ENCODE results near the gene DIPK1C. TPM values are rescaled to one million over a fixed set of nuclear protein-coding genes. Genes with fewer than 3 reads are reported as not detected.

The DIPK1C gene
- total and polyA plus RNA-seq, 2 experiments from 2014 or later = 0.07 TPM; not detected in 1

DNA sequence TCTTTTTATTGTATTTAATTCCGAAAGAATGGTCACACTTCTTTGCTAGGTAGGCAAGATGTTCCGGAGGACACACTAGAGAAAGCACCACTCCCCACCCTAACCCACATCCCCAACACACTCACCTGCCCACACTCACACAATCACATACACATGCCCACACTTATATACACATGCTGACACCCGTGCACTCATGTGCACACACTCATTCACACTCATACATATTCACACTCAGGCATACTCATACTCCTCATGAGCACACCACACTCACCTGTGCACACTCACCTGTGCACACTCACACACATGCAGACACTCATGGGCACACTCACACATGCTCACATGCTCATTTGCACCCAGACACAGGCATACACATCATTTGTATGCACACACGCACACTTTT lies 21.4 kb downstream of the DIPK1C start:
- H2AFZ ChIP-seq = peak overlapping the region; percentile 90
- Mint-ChIP-seq H3K9me3 (no peaks in the 10 kb centered on the region), H3K27me3 (ENCODE audit: insufficient read depth, low read depth, poor library complexity) (peaks cover 3% of the 10 kb centered on the region), H3K27ac (no peak overlapping the region), H3K4me3 (no peak overlapping the region), H3K36me3 (ENCODE audit: low read depth) (no peaks in the 10 kb centered on the region), H3K4me1 (peaks cover 19% of the 10 kb centered on the region)
- 0 out of 2 replicates have a peak, but pooled peaks cover 4% of the 10 kb centered on the region for H3K9me2 ChIP-seq (ENCODE audit: insufficient read depth)
- no peaks in the 10 kb centered on the region for H3K27me3 ChIP-seq (ENCODE audit: insufficient read depth)
- 0 out of 2 replicates have a peak overlapping the region, but pooled peaks have one; percentile 17 for H3K4me2 ChIP-seq
- no peaks in the 10 kb centered on the region; the same call in 1 of the 2 replicates for H3K36me3 ChIP-seq (ENCODE audit: insufficient read depth)
- H3K27ac ChIP-seq (ENCODE audit: low read depth) = no peak overlapping the region
- no peak for ATAC-seq
- no peaks in the 10 kb centered on the region for H3K4me1 ChIP-seq (ENCODE audit: insufficient read depth)
- TF ChIP-seq, protein P1, sequence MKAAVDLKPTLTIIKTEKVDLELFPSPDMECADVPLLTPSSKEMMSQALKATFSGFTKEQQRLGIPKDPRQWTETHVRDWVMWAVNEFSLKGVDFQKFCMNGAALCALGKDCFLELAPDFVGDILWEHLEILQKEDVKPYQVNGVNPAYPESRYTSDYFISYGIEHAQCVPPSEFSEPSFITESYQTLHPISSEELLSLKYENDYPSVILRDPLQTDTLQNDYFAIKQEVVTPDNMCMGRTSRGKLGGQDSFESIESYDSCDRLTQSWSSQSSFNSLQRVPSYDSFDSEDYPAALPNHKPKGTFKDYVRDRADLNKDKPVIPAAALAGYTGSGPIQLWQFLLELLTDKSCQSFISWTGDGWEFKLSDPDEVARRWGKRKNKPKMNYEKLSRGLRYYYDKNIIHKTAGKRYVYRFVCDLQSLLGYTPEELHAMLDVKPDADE (IDR thresholded peaks at IDR 0.05) = no peak
- TF ChIP-seq, protein P2, sequence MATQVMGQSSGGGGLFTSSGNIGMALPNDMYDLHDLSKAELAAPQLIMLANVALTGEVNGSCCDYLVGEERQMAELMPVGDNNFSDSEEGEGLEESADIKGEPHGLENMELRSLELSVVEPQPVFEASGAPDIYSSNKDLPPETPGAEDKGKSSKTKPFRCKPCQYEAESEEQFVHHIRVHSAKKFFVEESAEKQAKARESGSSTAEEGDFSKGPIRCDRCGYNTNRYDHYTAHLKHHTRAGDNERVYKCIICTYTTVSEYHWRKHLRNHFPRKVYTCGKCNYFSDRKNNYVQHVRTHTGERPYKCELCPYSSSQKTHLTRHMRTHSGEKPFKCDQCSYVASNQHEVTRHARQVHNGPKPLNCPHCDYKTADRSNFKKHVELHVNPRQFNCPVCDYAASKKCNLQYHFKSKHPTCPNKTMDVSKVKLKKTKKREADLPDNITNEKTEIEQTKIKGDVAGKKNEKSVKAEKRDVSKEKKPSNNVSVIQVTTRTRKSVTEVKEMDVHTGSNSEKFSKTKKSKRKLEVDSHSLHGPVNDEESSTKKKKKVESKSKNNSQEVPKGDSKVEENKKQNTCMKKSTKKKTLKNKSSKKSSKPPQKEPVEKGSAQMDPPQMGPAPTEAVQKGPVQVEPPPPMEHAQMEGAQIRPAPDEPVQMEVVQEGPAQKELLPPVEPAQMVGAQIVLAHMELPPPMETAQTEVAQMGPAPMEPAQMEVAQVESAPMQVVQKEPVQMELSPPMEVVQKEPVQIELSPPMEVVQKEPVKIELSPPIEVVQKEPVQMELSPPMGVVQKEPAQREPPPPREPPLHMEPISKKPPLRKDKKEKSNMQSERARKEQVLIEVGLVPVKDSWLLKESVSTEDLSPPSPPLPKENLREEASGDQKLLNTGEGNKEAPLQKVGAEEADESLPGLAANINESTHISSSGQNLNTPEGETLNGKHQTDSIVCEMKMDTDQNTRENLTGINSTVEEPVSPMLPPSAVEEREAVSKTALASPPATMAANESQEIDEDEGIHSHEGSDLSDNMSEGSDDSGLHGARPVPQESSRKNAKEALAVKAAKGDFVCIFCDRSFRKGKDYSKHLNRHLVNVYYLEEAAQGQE (IDR thresholded peaks at IDR 0.05; ENCODE audit: unreplicated experiment) = no peak
- TF ChIP-seq ZNF331 (CRISPR knock-in tag; IDR thresholded peaks at IDR 0.05; ENCODE audit: low read depth) (no peak), EZH2phosphoT487 (IDR thresholded peaks at IDR 0.05; ENCODE audit: unreplicated experiment) (no peak), CREB1 (CRISPR knock-in tag; IDR thresholded peaks at IDR 0.05; ENCODE audit: low read depth) (no peak), EZH2 (IDR thresholded peaks at IDR 0.05; ENCODE audit: low read depth, unreplicated experiment) (no peak), ZNF462 (CRISPR knock-in tag; IDR thresholded peaks at IDR 0.05) (no peak), JUNB (IDR thresholded peaks at IDR 0.05; ENCODE audit: unreplicated experiment) (no peak), STAT1 (IDR thresholded peaks at IDR 0.05; ENCODE audit: unreplicated experiment) (no peak), ZNF114 (CRISPR knock-in tag; IDR thresholded peaks at IDR 0.05) (no peak), POLR2AphosphoS5 (IDR thresholded peaks at IDR 0.05; ENCODE audit: low read depth) (no peak)
- TF ChIP-seq, protein P3, sequence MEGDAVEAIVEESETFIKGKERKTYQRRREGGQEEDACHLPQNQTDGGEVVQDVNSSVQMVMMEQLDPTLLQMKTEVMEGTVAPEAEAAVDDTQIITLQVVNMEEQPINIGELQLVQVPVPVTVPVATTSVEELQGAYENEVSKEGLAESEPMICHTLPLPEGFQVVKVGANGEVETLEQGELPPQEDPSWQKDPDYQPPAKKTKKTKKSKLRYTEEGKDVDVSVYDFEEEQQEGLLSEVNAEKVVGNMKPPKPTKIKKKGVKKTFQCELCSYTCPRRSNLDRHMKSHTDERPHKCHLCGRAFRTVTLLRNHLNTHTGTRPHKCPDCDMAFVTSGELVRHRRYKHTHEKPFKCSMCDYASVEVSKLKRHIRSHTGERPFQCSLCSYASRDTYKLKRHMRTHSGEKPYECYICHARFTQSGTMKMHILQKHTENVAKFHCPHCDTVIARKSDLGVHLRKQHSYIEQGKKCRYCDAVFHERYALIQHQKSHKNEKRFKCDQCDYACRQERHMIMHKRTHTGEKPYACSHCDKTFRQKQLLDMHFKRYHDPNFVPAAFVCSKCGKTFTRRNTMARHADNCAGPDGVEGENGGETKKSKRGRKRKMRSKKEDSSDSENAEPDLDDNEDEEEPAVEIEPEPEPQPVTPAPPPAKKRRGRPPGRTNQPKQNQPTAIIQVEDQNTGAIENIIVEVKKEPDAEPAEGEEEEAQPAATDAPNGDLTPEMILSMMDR (conservative IDR thresholded peaks at IDR 0.05; ENCODE audit: low read depth in 2 of 2) = no peak
- H3F3A ChIP-seq (replicated peaks; ENCODE audit: low read depth) = no peaks in the 10 kb centered on the region
- DNase-seq (ENCODE audit: low spot score) = no peak
- no peak overlapping the region for H3K4me3 ChIP-seq
- H3K79me2 ChIP-seq (replicated peaks; ENCODE audit: insufficient read depth) = no peaks in the 10 kb centered on the region
- H4K20me1 ChIP-seq (replicated peaks; ENCODE audit: insufficient read depth) = no peaks in the 10 kb centered on the region
